Bone marrow (tissue), 2 donors: ENCODE results near the gene USP17L20.
"Not testable (repeated sequence)": the region's sequence is repeated elsewhere in the genome, so short reads cannot be mapped to it uniquely, and the experiment has no call there.

ENCODE experiments used
- DNase-seq, 2 donors: peaks; one replicate each; lab custom pipeline; 2025; lab: John Stamatoyannopoulos, UW

Gene USP17L20

GRCh38 chr4:9257824-9258223 lies at the start of gene USP17L20:
USP17L20 (plus strand) TSS chr4:9258124; CDS start chr4:9258124, 0 bp downstream.
- DNase-seq, result not testable (repeated sequence)

- DNase-seq, result not testable (repeated sequence)
Measured at GRCh38 chr4:9210357-9210756, 47.6 kb upstream of the USP17L20 start, which contains the start of gene USP17L10. USP17L10 (plus strand) TSS chr4:9210657; CDS start chr4:9210657, 0 bp downstream.

GRCh38 chr4:9214701-9215100 lies 43.2 kb upstream of the USP17L20 start:
- DNase-seq, result not testable (repeated sequence)

- DNase-seq, result not testable (repeated sequence)
Measured at GRCh38 chr4:9215105-9215504, 42.8 kb upstream of the USP17L20 start, which contains the start of gene USP17L11. USP17L11 (plus strand) TSS chr4:9215405; CDS start chr4:9215405, 0 bp downstream.

- DNase-seq, result not testable (repeated sequence)
Measured at GRCh38 chr4:9219852-9220251, 38.1 kb upstream of the USP17L20 start, which contains the start of gene USP17L12. USP17L12 (plus strand) TSS chr4:9220152; CDS start chr4:9220152, 0 bp downstream.

- DNase-seq, result not testable (repeated sequence)
Measured at GRCh38 chr4:9224596-9224995, 33.3 kb upstream of the USP17L20 start, which contains the start of gene USP17L13. USP17L13 (plus strand) TSS chr4:9224896; CDS start chr4:9224896, 0 bp downstream.

- DNase-seq, result not testable (repeated sequence)
Measured at GRCh38 chr4:9230249-9230648, 27.7 kb upstream of the USP17L20 start.

- not testable (repeated sequence) for DNase-seq
Measured at GRCh38 chr4:9234085-9234484, 23.8 kb upstream of the USP17L20 start, which contains the start of gene USP17L15. USP17L15 (plus strand) TSS chr4:9234385; CDS start chr4:9234385, 0 bp downstream.

- DNase-seq, result not testable (repeated sequence)
Measured at GRCh38 chr4:9238461-9238860, 19.5 kb upstream of the USP17L20 start.

GRCh38 chr4:9243579-9243978 lies 14.3 kb upstream of the USP17L20 start, which contains the start of gene USP17L17:
USP17L17 (plus strand) TSS chr4:9243879; CDS start chr4:9243879, 0 bp downstream.
- not testable (repeated sequence) for DNase-seq

GRCh38 chr4:9247953-9248680 lies 9.8 kb upstream of the USP17L20 start, which contains the start of gene USP17L18:
USP17L18 (plus strand) TSS chr4:9248630; CDS start chr4:9248630, 0 bp downstream.
- DNase-seq, result not testable (repeated sequence)

- DNase-seq, result not testable (repeated sequence)
Measured at GRCh38 chr4:9253078-9253477, 4.8 kb upstream of the USP17L20 start, which contains the start of gene USP17L19. USP17L19 (plus strand) TSS chr4:9253378; CDS start chr4:9253378, 0 bp downstream.

GRCh38 chr4:9262572-9262971 lies 4.6 kb downstream of the USP17L20 start, which contains the start of gene USP17L21:
USP17L21 (plus strand) TSS chr4:9262872; CDS start chr4:9262872, 0 bp downstream.
- not testable (repeated sequence) for DNase-seq

GRCh38 chr4:9267319-9267718 lies 9.4 kb downstream of the USP17L20 start, which contains the start of gene USP17L22:
USP17L22 (plus strand) TSS chr4:9267619; CDS start chr4:9267619, 0 bp downstream.
- DNase-seq, result not testable (repeated sequence)

- not testable (repeated sequence) for DNase-seq
Measured at GRCh38 chr4:9271719-9272118, 13.8 kb downstream of the USP17L20 start.
